NB4 (cell line): Measurements from ENCODE around the gene CNTN4.

Experiments
- CTCF ChIP-seq: IDR thresholded peaks from one replicate; pipeline ENCODE4 v1.5.1; 2012; ENCODE audit warnings: low read depth, low read length
- MAX ChIP-seq: IDR thresholded peaks from 2 replicates; pipeline ENCODE4 v1.6.1; 2011; ENCODE audit warnings: low read depth, low read length
- MYC ChIP-seq: IDR thresholded peaks from 2 replicates; pipeline ENCODE4 v1.6.1; 2011; ENCODE audit warnings: low read depth, low read length
- POLR2A ChIP-seq: IDR thresholded peaks from 2 replicates; pipeline ENCODE4 v1.6.1; 2011; ENCODE audit warnings: mild to moderate bottlenecking; ENCODE audit not compliant: insufficient read length; ENCODE audit errors: extremely low read depth

- TF ChIP-seq CTCF: no peak
- TF ChIP-seq MYC: no peak
- TF ChIP-seq MAX: no peak
- no peak for TF ChIP-seq POLR2A
Observed at GRCh38 chr3:2133146-2133545, 34.5 kb downstream of the CNTN4 start.
